ENCODE results near the gene SRRD.

SRRD gene

DNA sequence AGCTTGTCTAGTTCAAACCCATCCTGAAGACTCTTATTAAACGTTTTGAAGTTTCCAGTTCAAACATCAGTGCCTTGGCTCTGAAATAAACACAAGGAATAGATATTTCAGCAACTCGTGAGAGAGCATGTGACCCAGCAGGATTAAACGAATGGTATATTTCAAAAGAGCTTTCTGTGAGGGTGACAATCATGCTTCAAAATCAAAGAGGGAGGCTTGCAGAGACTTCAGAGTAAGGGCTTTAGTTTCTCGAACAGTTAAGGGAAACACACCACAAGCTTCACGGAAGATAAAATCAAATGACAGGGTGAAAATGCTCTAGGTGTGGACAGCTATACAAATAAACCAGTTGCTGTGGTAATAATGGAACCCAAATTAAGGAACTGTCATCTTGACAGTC lies 1.5 kb upstream of the SRRD start:
- no peak for DNase-seq (ENCODE audit: low read depth in 2 of 2)

DNA sequence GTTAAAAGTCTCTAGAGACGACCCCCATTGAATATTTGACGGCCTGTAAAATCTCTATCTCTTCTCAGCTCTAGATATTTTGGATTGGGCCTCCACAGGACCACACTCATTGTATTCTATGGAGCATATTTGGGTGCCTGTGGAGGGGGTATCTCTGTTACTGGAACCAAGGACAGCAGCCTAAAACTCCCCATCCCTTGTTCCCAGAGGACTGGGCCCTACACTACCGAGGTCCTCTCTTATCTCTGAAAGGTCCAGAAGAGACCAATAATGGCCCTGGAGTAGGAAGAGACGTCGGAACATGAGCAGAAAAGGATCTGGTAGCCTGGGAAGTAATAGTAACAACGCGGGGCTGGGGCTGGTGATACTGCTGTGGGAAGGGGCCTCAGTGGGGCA lies 636 bp upstream of the SRRD start:
- no peak for DNase-seq (ENCODE audit: low read depth in 2 of 2)

DNA sequence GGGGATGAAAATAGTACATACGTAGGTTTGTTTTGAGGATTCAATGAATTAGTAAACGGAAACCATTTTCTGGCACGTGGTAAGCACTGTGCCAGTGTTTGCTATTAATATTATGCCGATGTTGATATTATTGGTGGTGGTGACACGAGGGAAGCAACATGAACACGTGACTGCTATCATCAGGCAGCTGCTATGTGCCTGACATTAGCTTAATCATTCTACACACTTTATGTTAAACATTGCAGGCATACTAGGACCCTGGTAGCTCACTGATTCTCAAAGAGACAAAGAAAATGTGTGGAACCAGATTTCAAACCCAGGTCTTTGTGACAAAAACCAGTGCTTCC lies 656 bp downstream of the SRRD start:
- DNase-seq (ENCODE audit: low read depth in 2 of 2) = no peak

DNA sequence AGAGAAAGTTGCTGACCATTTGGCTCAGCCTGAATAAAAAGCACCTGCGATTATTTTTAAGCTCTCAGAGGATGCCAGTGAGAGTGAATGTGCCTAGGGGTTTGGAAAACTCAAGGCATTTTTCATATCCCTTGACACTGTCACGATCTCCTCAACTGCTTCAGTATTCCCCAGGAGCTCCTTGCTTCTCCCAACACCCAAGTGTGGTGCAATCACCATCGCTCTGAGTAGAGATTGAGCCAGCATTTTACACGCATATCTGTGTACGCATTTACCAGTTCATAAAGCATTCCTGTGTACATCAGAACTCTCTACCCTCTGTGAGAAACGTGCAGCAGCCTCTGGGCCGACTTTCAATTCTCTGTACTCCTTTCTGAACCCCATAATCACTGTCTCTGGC lies 1.3 kb downstream of the SRRD start:
- DNase-seq (ENCODE audit: low read depth in 2 of 2) = no peak

DNA sequence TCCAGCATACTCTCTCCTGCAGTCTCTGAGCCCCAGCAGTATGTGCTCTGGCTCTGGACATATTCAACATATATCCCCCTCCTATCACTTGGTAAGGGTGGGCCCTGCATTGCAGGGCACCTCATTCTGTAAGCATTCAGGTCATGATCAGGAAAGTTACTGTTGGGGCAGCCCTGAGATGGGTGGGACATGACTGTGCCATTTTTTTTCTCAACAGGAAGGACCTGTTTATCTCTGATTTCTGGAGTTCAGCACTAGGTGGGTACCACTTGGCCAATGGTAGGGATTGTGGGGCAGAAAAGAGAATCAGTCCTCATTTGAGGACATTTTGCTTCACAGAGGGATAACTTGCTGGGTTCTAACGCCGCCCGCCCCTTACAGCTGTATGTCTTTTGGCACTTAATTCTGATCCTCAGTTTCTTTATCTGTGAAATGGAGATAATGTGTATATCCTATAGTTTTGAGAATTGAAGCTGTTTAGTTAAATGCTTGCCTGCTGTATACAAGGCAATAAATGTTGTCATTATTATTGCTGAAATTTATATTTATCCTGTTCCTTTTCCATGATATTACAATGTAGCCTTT lies 2.2 kb downstream of the SRRD start:
- no peak for DNase-seq (ENCODE audit: low read depth in 2 of 2)

DNA sequence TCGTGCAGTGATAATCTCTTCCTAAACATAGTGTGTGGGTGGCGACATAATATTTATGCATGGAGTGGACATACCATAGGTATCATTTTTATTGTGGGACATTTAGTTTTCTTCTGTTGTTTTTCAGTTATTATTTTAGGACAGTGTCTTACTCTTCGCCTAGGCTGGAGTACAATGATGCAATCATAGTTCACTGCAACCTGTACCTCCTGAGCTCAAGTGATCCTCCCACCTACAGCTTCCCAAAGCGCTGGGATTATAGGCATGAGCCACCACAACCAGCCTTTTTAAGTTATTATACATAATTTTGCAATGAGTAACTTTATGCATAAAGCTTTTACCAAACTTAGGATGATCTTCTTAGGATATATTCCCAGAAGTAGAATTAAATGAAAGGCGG lies 2.7 kb downstream of the SRRD start:
- DNase-seq (ENCODE audit: low read depth in 2 of 2) = no peak

DNA sequence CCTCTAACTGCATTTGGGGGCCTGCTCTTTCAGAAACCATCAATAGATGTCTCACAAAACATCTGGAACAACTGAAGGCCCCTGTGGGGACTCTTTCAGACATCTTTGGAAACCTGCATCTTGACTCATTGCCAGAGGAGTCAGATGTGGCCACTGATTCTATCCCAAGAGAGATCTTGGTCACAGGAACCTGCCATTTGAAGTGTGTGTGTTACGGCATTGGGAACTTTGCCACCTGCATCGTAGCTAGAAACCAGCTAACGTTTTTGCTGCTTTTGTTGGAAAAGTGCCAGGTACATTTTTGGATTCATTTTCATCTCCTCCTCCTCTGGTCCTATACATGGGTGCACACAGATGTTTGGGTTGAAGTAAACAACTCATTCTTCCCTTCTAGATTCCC lies 4.3 kb downstream of the SRRD start:
- DNase-seq (ENCODE audit: low read depth in 2 of 2) = no peak

DNA sequence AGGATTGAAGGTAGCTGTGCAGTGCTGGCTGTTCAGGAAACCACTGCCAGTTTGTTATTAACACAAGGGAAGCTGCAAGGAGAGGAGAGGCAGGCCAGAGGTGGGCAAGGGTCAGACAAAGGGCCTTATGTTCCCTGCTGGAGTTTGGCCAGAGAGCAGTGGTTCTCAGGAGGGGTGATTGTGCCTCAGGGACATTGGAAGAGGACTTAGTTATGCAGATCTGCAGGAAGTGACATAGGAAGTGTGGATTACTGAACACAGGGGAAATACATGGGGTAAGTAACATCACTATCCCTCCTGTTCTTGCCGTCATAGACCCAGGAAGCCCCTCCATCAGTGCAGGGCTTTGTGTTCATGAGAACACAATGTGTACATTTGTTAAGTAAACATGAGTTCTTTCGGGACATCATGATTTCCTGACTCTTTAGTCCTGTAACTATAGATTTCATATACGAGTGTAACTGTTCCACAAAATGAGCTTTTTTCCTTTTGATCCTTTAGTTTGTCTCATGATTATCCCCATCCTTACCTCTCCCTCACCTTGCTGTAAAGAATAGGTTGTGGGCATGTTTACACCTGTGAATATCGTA lies 5.9 kb downstream of the SRRD start:
- DNase-seq (ENCODE audit: low read depth in 2 of 2) = no peak

DNA sequence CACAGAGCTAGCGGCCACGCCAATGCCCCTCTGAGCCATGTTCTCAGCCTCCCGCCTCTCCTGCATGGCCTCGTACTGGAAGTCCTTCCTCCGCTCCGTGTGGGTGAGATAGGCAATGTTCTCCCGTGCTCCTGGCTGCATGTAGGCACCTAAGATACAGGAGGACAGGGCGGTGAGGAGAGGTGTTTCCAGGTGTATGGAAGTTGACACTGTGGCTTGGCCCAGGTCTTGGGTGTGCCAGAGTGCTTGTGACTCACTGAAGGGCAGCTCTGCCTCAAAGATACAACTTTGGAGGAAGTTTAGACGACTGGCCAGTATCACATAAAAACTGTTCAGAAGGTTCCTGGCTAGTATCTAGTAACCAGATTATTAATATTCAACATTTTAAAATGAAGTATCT lies 8.5 kb downstream of the SRRD start:
- DNase-seq (ENCODE audit: low read depth in 2 of 2) = no peak

DNA sequence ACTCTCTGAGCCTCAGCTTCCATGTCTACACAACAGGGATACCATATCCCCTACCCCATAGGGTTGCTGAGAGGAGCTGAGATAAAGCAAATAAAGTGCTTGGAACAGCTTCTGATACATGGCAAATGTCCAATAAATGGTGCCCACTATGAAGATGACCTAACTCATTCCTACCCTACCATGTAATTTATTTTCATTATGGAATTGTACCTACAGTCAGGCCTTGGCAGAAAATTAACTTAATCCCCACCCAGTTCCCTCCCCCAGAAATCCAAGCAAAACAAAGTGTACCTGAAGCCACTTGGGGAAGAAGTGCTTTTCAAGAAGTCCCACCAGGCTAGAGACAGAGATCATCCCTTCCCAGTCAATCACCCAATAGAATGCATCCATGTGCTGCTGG lies 10.8 kb downstream of the SRRD start:
- no peak for DNase-seq (ENCODE audit: low read depth in 2 of 2)

DNA sequence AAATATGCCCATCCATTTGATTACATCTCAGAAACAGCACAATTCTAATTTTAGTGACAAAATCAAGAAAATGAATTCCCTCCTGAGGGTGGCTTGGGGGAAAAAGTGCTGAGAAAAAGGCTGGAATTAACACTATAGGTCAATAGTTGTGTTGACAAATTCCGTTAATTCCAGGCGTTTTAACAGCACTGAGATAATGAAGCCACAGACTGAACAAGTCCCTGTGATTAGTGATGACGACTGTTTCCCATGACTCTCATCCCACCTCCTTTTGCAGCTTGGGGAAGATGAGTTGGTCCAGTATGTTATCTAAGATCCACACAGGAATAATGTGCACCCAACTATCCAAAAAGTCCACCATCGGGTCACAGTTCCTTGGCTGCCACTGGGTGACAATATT lies 12.8 kb downstream of the SRRD start:
- no peak for DNase-seq (ENCODE audit: low read depth in 2 of 2)

DNA sequence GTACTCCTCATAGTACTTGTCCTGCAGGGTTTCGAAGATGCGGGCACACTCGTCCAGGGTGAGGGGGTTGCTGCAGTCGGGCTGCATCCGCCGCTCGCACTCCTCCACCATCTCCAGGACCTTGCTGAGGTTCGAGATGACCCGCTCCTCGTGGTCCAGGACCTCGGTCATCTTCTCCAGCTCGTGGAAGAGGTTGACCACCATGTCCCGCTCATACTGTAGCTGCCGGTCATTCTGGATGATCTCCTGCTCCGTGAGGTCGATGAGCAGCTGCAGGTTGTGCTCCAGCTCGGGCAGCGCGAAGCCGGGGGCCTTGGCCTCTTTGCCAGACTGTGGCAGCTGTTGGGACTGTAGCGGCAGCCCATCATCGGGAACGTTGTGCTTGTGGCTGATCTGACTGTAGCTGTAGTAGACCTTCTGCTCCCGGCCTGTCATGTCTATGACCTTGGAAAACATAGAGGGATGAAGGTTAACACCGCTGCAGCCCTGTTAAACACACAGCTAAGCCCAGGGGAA lies 15.6 kb downstream of the SRRD start:
- DNase-seq (ENCODE audit: low read depth in 2 of 2) = no peak

DNA sequence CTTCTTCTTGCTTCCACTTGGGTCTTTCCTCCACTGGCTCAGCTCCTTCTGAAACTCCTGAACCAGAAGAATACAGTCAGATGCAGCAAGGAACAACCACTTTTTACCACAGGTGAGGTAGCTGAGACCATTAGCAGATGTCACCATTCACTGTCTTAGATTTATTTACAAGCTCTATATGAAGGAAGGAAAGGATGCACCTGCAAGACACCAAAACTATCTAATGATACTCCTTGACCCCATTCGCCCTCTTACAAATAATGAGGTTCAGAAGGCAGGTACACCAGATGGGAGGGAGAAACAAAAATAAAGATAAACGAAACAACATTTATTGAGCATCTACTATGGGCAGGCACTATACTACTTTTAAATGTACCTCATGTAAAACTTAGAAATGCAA lies 18.3 kb downstream of the SRRD start:
- DNase-seq (ENCODE audit: low read depth in 2 of 2) = no peak

DNA sequence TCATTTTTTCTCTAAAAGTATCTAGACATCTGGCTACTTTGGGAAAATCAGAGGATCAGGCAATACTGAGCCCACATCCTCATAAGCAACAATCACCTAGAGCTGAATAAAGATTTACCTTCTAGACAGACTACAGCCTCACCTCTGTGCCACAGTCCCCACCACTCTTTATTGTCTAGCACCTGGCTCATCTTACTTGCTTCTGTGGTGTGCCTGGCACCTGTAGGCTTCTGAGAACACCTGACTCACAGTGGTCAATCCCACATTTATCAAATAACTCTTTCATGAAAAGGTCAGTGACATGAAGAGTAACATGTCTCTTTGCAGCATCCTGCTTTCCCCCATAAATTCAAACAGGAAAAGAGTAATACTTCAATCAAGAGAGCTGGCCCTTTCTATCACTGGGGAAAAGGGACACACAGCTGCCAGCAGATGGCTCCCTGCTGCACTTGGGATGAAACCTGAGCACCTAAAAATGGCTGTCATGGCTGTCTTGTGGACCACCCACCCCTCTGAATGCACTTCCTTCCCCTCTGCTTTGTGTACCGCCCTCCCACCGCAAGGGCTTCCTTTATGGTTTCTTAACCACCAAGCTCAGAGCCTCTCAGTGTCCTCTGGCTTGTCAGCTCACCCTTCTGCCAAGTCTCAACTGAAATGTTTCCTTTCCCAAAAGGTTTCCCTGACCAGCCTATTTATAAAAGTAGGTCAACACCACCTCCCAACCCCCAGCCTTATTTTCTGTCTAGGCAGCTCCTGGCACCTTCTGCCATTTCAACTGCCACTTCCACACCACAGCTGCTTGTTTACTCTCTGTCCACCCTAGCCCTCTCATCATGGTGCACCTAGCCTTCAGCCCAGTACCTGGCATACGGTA lies 19.2 kb downstream of the SRRD start:
- no peak for DNase-seq (ENCODE audit: low read depth in 2 of 2)

DNA sequence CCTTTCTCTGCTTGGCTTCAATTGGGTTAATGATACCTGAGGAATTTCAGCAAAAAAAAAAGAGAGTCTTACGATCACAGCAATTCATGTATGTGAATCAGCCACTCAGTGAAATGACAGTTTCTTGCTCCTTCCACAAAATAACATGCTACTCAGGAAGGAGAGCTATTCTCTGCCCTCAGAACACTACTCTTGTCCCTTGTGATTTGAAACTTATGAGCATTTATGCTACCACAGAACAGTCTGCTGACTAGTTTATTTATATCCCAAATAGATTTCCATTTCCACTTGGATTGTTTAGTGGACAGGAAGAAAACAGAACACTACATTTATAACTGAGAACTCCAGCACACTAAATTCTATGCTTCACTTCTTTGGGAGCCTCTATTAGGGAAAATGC lies 20.1 kb downstream of the SRRD start:
- no peak for DNase-seq (ENCODE audit: low read depth in 2 of 2)

DNA sequence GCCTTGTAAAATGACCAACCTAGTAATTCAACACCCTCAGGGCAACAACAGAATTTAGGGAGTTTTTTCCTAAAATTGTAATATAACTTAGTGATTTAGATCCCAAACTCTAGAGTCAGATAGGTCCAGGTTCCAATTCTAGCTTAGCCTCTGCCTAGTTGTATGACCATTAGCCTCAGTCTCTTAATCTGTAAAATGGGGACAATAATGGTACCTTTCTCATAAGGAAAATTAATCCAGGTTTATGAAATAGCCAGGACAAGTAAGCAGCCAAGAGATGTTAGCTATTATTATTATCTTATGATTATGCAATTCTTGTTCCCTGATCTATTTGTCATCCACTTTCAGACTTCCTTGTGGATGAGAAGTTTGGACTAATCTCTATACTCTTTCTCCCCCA lies 24.5 kb downstream of the SRRD start:
- DNase-seq (ENCODE audit: low read depth in 2 of 2) = no peak

DNA sequence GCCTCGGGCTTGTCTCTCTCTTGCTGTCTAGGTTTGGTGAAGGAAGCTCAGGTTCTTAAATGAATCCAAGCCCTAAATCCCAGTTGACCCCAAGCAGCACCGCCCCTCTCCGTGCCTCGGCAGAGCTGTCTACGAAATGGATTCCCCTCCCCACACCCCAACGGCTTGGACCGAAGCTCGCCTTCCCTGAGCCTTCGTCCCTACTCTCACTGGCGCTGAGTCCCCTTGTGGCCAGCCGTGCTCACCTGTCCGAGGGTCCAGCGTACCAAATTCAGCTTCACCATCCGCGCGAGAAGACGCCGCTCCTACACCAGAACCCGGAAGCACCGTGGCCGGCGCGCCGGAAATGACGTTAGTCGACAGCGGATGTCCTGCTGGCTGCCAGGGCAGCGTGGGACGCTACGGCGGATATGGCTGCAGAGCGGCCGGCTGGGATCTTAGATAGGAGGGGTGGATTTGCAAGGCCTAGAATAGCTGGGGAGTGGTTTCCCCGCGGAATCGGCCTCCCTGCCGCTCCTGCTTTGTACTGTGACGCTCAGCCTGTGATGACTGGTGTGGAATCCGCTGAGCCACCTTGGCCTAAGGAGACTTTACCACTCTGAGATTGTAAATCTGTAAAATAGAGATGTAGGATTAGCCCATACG lies 28.6 kb downstream of the SRRD start, which contains the start of gene TFIP11:
Gene TFIP11 (minus strand): TSS at position 325 of the 645 bp plus-strand sequence. CDS start 2,201 bp downstream, outside the sequence.
- DNase-seq (ENCODE audit: low read depth in 2 of 2) = peak; percentile 71 to 73

DNA sequence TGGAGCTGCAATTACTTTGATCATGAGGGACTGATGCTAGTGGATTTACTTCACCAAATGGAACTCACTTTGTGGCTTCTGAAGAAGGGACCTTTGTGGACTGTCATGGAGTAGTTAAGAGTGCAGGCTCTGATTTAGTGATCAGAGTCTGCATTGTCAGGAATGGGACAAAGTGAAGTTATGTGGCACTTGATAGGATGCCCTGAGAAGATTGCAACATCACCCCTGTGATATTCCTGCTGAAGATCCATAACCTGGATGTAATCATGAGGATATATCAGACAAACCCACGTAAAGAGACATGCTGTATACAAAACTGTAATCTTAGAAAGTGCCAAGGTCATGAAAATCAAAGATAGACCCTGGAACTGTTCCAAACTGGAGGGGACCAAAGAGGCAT lies 30.2 kb downstream of the SRRD start:
- no peak for DNase-seq (ENCODE audit: low read depth in 2 of 2)

DNA sequence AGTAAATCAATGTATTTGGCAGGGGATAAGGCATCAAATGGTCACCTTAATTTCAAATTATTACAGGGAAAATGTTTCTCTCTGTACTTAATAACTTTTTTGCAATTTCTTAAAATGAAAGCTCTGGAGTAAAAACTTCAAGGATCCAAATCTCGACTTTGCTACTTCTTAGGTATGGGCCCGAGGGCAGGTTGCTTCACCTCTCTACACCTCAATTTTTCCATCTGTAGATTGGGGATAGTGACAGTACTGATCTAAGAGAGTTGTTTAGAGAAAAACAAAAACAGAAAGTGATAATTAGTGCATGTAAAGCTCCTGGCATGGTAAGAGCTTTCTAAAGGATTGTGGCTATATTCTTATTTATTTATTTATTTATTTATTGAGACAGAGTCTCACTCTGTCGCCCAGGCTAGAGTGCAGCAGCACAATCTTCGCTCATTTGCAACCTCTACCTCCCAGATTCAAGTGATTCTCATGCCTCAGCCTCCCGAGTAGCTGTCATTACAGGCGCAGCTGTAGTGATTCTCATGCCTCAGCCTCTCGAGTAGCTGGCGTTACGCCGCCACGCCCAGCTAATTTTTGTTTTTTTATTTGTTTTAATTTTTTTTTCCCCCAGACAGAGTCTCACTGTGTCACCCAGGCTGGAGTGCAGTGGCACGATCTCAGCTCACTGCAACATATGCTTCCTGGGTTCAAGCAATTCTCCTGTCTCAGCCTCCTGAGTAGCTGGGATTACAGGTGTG lies 30.9 kb downstream of the SRRD start:
- DNase-seq (ENCODE audit: low read depth in 2 of 2) = no peak

DNA sequence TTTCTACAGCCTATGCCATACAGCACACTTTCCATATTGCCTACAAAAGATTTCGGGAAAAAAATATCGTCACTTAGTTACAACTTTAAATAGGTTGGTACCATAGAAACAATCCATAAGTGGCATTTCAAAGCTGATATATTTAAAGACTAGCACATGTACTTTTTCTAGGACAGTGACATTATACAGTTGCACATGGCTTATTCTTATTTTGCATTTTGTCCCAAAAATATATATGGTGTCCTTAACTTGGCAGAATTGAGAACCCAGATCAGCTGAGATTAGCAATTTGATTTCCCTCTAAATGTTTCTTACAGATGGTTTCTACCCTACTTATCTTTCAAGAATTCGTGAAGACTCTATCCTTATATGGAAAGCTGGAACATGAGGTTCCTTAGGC lies 32.3 kb downstream of the SRRD start:
- DNase-seq (ENCODE audit: low read depth in 2 of 2) = no peak

DNA sequence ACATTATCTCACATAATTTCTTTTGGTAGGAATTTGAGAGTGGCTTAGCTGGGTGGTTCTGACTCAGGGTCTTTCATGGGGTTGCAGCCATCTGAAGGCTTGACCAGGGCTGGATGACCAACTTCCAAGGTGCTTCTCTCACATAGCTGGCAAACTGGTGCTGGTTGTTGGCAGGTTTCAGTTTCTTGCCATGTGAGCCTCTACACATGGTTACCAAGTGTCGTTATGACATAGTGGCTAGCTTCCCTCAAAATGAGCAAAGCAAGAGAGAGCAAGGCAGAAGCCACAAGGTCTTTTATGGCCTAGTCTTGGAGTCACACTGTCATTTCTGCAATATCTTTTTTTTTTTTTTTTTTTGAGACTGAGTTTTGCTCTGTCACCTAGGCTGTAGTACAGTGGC lies 32.8 kb downstream of the SRRD start:
- DNase-seq (ENCODE audit: low read depth in 2 of 2) = no peak

DNA sequence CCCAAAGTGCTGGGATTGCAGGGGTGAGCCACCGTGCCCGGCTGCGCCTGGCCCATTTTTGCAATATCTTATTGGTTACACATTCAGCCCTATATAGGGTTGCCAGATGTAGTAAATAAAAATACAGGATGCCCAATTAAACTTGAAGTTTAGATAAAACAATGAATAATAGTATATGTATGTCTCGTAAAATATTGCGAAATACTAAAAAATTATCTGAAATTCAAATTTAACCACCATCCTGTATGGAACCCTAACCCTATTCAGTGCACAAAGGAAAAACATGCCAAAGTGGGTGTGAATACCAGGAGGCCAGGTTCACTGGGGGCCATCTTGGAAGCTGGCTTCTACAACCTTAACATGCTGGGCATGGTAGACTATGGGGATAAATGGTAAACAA lies 33.8 kb downstream of the SRRD start:
- DNase-seq (ENCODE audit: low read depth in 2 of 2) = no peak
